HG03342 (cell line): ENCODE measurements around the gene PLXNC1.
"Not testable (repeated sequence)": the region's sequence is repeated elsewhere in the genome, so short reads cannot be mapped to it uniquely, and the experiment has no call there.

Experiments
- ATAC-seq: cut with Tn5 transposase; IDR thresholded peaks from one replicate; pipeline ENCODE4 v1.9.1; 2021; ENCODE audit warnings: mild to moderate bottlenecking, moderate library complexity; ENCODE audit not compliant: unreplicated experiment

PLXNC1 gene

GRCh38 chr12:94285943-94286582, 137.7 kb downstream of the PLXNC1 start:
- no peak for ATAC-seq

- no peak for ATAC-seq
Measured at GRCh38 chr12:94286583-94287244, 138.3 kb downstream of the PLXNC1 start.

GRCh38 chr12:94287245-94287628, 138.9 kb downstream of the PLXNC1 start:
- ATAC-seq, result no peak

- ATAC-seq, result no peak
Measured at GRCh38 chr12:94289461-94290312, 141.3 kb downstream of the PLXNC1 start.

- ATAC-seq, result no peak
Measured at GRCh38 chr12:94290353-94290752, 142.0 kb downstream of the PLXNC1 start.

- no peak for ATAC-seq
Measured at GRCh38 chr12:94297096-94297699, 148.8 kb downstream of the PLXNC1 start.

GRCh38 chr12:94297876-94298505, 149.6 kb downstream of the PLXNC1 start:
- no peak for ATAC-seq

GRCh38 chr12:94299846-94300245, 151.5 kb downstream of the PLXNC1 start:
- no peak for ATAC-seq

- ATAC-seq, result no peak
Measured at GRCh38 chr12:94304012-94304411, 155.6 kb downstream of the PLXNC1 start.

- ATAC-seq, result no peak
Measured at GRCh38 chr12:94304566-94305061, 156.2 kb downstream of the PLXNC1 start.

- peak; percentile 41 for ATAC-seq
Measured at GRCh38 chr12:94305130-94305957, 157.0 kb downstream of the PLXNC1 start.

- no peak for ATAC-seq
Measured at GRCh38 chr12:94308612-94309011, 160.2 kb downstream of the PLXNC1 start.

GRCh38 chr12:94309373-94309772, 161.0 kb downstream of the PLXNC1 start:
- ATAC-seq, result peak; percentile 70

- ATAC-seq, result no peak
Measured at GRCh38 chr12:94312378-94312777, 164.0 kb downstream of the PLXNC1 start.

- ATAC-seq, result not testable (repeated sequence)
Measured at GRCh38 chr12:94316600-94316999, 168.2 kb downstream of the PLXNC1 start.

- peak; percentile 73 for ATAC-seq
Measured at GRCh38 chr12:94318181-94318580, 169.8 kb downstream of the PLXNC1 start.

- ATAC-seq, result no peak
Measured at GRCh38 chr12:94320109-94320508, 171.7 kb downstream of the PLXNC1 start.

GRCh38 chr12:94322346-94322745, 174.0 kb downstream of the PLXNC1 start:
- ATAC-seq, result no peak

- no peak for ATAC-seq
Measured at GRCh38 chr12:94326234-94326633, 177.9 kb downstream of the PLXNC1 start.

GRCh38 chr12:94326727-94327126, 178.3 kb downstream of the PLXNC1 start:
- no peak for ATAC-seq
